Measurements from ENCODE around the gene ARID5B.

Gene ARID5B, protein sequence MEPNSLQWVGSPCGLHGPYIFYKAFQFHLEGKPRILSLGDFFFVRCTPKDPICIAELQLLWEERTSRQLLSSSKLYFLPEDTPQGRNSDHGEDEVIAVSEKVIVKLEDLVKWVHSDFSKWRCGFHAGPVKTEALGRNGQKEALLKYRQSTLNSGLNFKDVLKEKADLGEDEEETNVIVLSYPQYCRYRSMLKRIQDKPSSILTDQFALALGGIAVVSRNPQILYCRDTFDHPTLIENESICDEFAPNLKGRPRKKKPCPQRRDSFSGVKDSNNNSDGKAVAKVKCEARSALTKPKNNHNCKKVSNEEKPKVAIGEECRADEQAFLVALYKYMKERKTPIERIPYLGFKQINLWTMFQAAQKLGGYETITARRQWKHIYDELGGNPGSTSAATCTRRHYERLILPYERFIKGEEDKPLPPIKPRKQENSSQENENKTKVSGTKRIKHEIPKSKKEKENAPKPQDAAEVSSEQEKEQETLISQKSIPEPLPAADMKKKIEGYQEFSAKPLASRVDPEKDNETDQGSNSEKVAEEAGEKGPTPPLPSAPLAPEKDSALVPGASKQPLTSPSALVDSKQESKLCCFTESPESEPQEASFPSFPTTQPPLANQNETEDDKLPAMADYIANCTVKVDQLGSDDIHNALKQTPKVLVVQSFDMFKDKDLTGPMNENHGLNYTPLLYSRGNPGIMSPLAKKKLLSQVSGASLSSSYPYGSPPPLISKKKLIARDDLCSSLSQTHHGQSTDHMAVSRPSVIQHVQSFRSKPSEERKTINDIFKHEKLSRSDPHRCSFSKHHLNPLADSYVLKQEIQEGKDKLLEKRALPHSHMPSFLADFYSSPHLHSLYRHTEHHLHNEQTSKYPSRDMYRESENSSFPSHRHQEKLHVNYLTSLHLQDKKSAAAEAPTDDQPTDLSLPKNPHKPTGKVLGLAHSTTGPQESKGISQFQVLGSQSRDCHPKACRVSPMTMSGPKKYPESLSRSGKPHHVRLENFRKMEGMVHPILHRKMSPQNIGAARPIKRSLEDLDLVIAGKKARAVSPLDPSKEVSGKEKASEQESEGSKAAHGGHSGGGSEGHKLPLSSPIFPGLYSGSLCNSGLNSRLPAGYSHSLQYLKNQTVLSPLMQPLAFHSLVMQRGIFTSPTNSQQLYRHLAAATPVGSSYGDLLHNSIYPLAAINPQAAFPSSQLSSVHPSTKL

GRCh38 chr10:61900829-61901792 lies at the start of gene ARID5B:
ARID5B (plus strand) TSS chr10:61901699; CDS start chr10:61901710, 11 bp downstream.
- DNase-seq: peak; percentile 76

GRCh38 chr10:61852261-61852660 lies 49.2 kb upstream of the ARID5B start:
- DNase-seq: no peak

DNA sequence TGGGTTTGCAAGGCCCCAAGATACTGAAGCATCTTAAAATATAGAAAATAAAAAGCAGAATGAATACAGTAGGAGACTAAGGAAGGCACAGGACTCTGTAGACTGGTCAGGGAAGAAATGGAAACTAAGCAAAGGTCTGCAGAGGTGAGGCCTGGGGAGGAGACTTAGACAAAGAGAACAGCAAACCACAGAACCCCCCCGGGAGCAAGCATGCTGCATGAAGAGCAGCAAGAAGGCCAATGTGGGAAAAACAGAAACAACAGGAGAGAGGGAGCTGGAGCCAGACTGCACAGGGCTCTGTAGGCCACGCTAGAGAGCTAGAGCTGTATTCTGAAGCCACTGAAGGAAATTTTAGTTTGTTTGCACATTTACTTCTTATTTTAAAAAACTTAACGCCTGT lies 45.7 kb upstream of the ARID5B start:
- no peak for DNase-seq

- no peak for DNase-seq
These were observed 43.8 kb upstream of the ARID5B start for GRCh38 chr10:61857746-61858145.

GRCh38 chr10:61859786-61860185 lies 41.7 kb upstream of the ARID5B start:
- DNase-seq: no peak

DNA sequence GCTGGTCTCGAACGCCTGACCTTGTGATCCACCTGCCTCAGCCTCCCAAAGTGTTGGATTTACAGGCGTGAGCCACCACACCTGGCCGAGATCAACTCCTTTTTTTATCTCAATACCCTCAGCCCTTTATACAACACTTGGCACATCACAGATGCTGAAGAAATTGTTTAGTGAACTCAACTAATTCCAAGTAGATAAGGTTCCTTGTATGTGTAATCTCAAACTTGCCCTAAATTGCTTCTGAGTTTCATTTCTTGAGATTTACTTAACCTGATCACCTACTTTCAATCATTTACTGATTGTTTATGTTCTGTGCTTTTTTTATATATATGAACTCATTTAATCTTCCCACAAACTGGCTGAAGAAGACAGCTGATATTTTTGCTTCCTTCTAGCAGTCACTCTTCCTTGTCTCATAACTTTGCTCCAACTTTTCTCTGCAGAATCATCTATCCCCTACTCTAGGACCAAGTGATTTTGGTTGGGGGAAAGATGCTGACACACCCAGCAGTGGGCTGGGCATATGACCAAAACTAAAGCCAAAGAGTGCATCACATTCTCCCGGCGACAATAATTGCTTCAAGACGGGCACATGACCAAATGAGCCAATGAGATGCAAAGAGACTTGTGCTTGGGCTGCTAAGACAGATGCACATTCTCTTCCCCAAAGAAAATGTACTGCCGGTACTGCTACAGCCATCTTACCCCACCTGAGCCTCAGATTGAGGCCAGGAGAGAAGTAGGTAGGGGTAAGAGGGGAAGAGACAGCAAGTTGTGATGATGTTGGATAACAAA lies 40.3 kb upstream of the ARID5B start:
- no peak for DNase-seq

GRCh38 chr10:61863981-61864380 lies 37.5 kb upstream of the ARID5B start:
- no peak for DNase-seq

GRCh38 chr10:61866700-61867368 lies 34.7 kb upstream of the ARID5B start:
- DNase-seq: no peak

DNA sequence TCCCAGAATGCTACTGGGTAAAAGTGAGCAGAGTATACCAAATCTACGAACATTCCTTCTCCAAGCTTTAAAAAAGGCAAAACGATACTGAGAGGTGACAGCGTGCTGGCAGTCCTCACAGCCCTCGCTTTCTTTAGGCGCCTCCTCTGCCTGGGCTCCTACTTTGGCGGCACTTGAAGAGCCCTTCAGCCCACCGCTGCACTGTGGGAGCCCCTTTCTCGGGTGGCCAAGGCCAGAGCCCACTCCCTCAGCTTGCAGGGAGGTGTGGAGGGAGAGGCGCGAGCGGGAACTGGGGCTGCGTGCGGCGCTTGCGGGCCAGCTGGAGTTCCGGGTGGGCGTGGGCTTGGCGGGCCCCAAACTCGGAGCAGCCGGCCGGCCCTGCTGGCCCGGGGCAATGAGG lies 34.1 kb upstream of the ARID5B start:
- DNase-seq: peak; percentile 11

GRCh38 chr10:61867817-61868216 lies 33.7 kb upstream of the ARID5B start:
- peak; percentile 76 for DNase-seq

GRCh38 chr10:61869041-61869675 lies 32.3 kb upstream of the ARID5B start:
- no peak for DNase-seq

DNA sequence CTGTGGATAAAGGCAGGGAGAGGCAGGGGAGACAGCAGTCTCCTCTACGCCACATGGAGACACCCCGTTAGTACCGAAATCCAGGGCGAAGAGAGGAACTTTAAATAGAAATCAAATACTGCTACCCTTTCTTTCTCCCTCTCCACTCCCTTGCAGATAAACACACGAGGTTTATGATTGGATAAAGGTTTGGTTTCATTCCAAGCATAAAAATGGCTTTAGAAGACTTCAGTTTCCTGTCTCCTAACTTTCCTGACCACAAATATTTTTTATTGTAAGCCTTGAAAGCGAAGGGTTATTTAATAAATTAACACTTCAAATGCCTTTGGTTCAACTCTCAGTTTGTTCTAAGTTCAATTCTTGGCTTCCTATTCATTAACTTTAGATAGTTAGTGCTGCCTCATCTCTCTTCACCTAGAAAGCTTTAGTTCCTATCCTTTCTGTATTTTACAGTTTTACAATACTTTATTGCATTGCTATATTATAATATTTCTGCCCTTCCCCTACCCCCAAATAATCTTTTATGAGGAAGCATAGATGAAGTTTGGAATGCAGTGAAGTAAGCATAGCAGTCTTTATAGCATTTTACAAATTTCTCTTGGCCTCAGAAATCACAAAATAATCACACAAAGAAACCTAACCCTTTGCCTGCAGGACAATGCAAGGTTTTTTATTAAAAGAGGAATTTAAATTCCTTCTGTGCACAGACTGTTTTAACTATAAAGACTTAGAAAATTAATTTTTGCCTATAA lies 31.5 kb upstream of the ARID5B start:
- DNase-seq: no peak

DNA sequence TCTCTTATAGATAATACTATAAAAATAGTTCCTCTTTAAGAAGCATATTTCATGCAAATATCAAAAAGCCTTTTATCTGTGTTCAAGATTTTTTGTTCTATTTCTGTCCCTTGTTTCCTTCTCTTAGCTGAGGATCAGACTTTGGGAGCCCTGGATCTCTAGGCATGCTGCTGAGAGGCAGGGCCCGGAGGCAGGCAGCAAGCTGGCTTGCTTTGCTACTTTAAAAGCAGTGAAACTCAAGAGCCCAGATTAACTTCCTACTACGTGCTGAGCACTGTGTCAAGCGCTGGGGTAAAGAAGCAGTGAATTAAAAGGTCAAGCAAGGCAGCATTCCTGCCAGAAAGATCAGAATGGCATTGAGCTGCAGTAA lies 31.0 kb upstream of the ARID5B start:
- DNase-seq: no peak

GRCh38 chr10:61871487-61871886 lies 30.0 kb upstream of the ARID5B start:
- no peak for DNase-seq

GRCh38 chr10:61877887-61878739 lies 23.4 kb upstream of the ARID5B start:
- no peak for DNase-seq

GRCh38 chr10:61878740-61879068 lies 22.8 kb upstream of the ARID5B start:
- no peak for DNase-seq

GRCh38 chr10:61882621-61883370 lies 18.7 kb upstream of the ARID5B start:
- no peak for DNase-seq

Data from CD4-positive, alpha-beta T cell treated with Interleukin-17A for 1 hour (primary cell).